Endothelial cell of umbilical vein (primary cell): ENCODE results near the gene RASA4.
"Not testable (repeated sequence)": the region's sequence is repeated elsewhere in the genome, so short reads cannot be mapped to it uniquely, and the experiment has no call there.

Experiments
- EZH2 ChIP-seq: IDR thresholded peaks from 2 replicates; pipeline ENCODE4 v1.6.1; 2012; ENCODE audit warnings: borderline replicate concordance, low read depth, mild to moderate bottlenecking, moderate library complexity, low read length, inconsistent platforms; ENCODE audit not compliant: severe bottlenecking
- FOS ChIP-seq: IDR thresholded peaks from 2 replicates; pipeline ENCODE4 v1.6.1; 2011; ENCODE audit warnings: mild to moderate bottlenecking, low read length, moderate library complexity, borderline replicate concordance; ENCODE audit not compliant: insufficient read depth
- JUN ChIP-seq: IDR thresholded peaks from 2 replicates; pipeline ENCODE4 v1.6.1; 2011; ENCODE audit warnings: borderline replicate concordance, low read depth; ENCODE audit not compliant: insufficient read length, insufficient read depth
- POLR2A ChIP-seq: IDR thresholded peaks from 2 replicates; pipeline ENCODE4 v1.6.1; 2012; ENCODE audit warnings: low read depth, mild to moderate bottlenecking, control low read depth, low read length
- POLR2AphosphoS5 ChIP-seq: IDR thresholded peaks from 2 replicates; pipeline ENCODE4 v1.6.1; 2012; ENCODE audit warnings: low read depth, mild to moderate bottlenecking, control low read depth, low read length, moderate library complexity; ENCODE audit not compliant: insufficient read depth
- TF ChIP-seq, protein P1 (sequence below), 2 donors: IDR thresholded peaks; 1 replicate in 1 of 2; 2 replicates in 1 of 2; pipeline ENCODE4 v1.5.1; 2011; ENCODE audit warnings: low read length in 2 of 2, mild to moderate bottlenecking in 2 of 2, moderate library complexity in 2 of 2, control low read depth in 1 of 2, inconsistent platforms in 1 of 2, low read depth in 1 of 2; ENCODE audit not compliant: insufficient read depth in 1 of 2; ENCODE audit errors: extremely low read depth in 1 of 2

DNA sequence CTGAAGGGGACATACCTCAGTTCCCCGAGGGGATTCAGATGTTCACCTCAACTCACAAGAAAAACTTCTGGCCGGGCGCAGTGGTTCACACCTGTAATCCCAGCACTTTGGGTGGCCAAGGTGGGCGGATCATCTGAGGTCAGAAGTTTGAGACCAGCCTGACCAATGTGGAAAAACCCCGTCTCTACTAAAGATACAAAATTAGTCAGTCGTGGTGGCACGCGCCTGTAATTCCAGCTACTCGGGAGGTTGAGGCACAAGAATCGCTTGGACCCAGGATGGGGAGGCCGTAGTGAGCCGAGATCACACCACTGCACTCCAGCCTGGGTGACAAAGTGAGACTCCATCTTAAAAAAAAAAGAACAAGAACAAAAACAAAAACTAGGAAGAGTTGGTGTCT, 71.3 kb downstream of the RASA4 start:
- not testable (repeated sequence) for TF ChIP-seq JUN, POLR2A, EZH2, POLR2AphosphoS5, FOS
- TF ChIP-seq, protein P1, sequence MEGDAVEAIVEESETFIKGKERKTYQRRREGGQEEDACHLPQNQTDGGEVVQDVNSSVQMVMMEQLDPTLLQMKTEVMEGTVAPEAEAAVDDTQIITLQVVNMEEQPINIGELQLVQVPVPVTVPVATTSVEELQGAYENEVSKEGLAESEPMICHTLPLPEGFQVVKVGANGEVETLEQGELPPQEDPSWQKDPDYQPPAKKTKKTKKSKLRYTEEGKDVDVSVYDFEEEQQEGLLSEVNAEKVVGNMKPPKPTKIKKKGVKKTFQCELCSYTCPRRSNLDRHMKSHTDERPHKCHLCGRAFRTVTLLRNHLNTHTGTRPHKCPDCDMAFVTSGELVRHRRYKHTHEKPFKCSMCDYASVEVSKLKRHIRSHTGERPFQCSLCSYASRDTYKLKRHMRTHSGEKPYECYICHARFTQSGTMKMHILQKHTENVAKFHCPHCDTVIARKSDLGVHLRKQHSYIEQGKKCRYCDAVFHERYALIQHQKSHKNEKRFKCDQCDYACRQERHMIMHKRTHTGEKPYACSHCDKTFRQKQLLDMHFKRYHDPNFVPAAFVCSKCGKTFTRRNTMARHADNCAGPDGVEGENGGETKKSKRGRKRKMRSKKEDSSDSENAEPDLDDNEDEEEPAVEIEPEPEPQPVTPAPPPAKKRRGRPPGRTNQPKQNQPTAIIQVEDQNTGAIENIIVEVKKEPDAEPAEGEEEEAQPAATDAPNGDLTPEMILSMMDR (IDR thresholded peaks at IDR 0.05; ENCODE audit: extremely low read depth in 1 of 2, insufficient read depth in 1 of 2, low read depth in 1 of 2, low read length in 2 of 2): not testable (repeated sequence)
